Keratinocyte (primary cell): ENCODE data around the gene MYRIP.

Experiments
- EZH2 ChIP-seq: IDR thresholded peaks from one replicate; pipeline ENCODE4 v1.6.1; 2012; ENCODE audit warnings: inconsistent platforms, mild to moderate bottlenecking, low read length, moderate library complexity
- TF ChIP-seq, protein P1 (sequence below), 3 experiments: IDR thresholded peaks in 1 of 3; conservative IDR thresholded peaks in 1 of 3; optimal IDR thresholded peaks in 1 of 3; 2 replicates in 2 of 3; 3 replicates in 1 of 3; pipeline versions ENCODE3 to v1.5.1; 2011; ENCODE audit warnings: low read length in 3 of 3, mild to moderate bottlenecking in 3 of 3, moderate library complexity in 2 of 3, control low read depth in 1 of 3, inconsistent platforms in 1 of 3; ENCODE audit not compliant: insufficient read depth in 2 of 3; ENCODE audit errors: extremely low read depth in 1 of 3

DNA sequence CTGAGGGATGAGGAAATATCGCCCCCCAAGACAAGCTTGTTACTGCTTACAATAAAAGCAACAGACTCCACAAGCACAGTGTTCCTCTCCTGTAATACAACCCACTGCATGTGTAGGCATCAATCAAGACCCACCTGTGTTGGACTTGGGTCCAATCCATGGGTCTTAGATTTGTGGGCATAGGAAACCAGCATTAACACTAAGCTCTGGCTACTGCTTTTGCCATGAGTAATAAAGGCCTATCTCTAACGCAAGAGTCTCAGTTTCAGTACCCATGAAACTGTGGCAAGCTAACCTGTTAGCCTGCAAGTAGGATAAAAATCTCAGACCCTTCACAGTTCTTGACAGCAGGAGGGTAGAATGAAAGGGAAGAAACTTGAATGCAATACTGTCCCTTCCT lies 494.9 kb downstream of the MYRIP start:
- TF ChIP-seq EZH2: no peak
- TF ChIP-seq, protein P1, sequence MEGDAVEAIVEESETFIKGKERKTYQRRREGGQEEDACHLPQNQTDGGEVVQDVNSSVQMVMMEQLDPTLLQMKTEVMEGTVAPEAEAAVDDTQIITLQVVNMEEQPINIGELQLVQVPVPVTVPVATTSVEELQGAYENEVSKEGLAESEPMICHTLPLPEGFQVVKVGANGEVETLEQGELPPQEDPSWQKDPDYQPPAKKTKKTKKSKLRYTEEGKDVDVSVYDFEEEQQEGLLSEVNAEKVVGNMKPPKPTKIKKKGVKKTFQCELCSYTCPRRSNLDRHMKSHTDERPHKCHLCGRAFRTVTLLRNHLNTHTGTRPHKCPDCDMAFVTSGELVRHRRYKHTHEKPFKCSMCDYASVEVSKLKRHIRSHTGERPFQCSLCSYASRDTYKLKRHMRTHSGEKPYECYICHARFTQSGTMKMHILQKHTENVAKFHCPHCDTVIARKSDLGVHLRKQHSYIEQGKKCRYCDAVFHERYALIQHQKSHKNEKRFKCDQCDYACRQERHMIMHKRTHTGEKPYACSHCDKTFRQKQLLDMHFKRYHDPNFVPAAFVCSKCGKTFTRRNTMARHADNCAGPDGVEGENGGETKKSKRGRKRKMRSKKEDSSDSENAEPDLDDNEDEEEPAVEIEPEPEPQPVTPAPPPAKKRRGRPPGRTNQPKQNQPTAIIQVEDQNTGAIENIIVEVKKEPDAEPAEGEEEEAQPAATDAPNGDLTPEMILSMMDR (optimal IDR thresholded peaks at IDR 0.05 in 1 of 3, IDR thresholded peaks at IDR 0.05 in 1 of 3, conservative IDR thresholded peaks at IDR 0.05 in 1 of 3; ENCODE audit: extremely low read depth in 1 of 3, insufficient read depth in 2 of 3, low read length in 3 of 3): no peak
